ENCODE measurements around the gene SAP30BP.

The SAP30BP gene

GRCh38 chr17:75629157-75629556 is 38.0 kb upstream of the SAP30BP start:
- Histone ChIP-seq H3K9me3 (ENCODE audit: control insufficient read depth, insufficient read depth, low read length) (no peaks in the 10 kb centered on the region), H3K9ac (ENCODE audit: low read depth, low read length) (no peak overlapping the region), H3K4me1 (ENCODE audit: insufficient read depth, low read length) (peaks cover 10% of the 10 kb centered on the region), H3K36me3 (ENCODE audit: insufficient read depth, low read length) (no peaks in the 10 kb centered on the region; the same call in 1 of the 2 replicates)

GRCh38 chr17:75630071-75630917 is 36.8 kb upstream of the SAP30BP start:
- no peaks in the 10 kb centered on the region; the same call in 1 of the 2 replicates for H3K36me3 ChIP-seq (ENCODE audit: insufficient read depth, low read length)
- H3K4me1 ChIP-seq (ENCODE audit: insufficient read depth, low read length) = peaks cover 12% of the 10 kb centered on the region
- no peak overlapping the region for H3K9ac ChIP-seq (ENCODE audit: low read depth, low read length)
- no peaks in the 10 kb centered on the region for H3K9me3 ChIP-seq (ENCODE audit: control insufficient read depth, insufficient read depth, low read length)

GRCh38 chr17:75631353-75631752 is 35.8 kb upstream of the SAP30BP start:
- Histone ChIP-seq H3K4me1 (ENCODE audit: insufficient read depth, low read length) (peaks cover 12% of the 10 kb centered on the region), H3K9ac (ENCODE audit: low read depth, low read length) (no peak overlapping the region), H3K9me3 (ENCODE audit: control insufficient read depth, insufficient read depth, low read length) (no peaks in the 10 kb centered on the region), H3K36me3 (ENCODE audit: insufficient read depth, low read length) (no peaks in the 10 kb centered on the region; the same call in 1 of the 2 replicates)

- Histone ChIP-seq H3K9ac (ENCODE audit: low read depth, low read length) (no peak overlapping the region), H3K9me3 (ENCODE audit: control insufficient read depth, insufficient read depth, low read length) (no peaks in the 10 kb centered on the region), H3K4me1 (ENCODE audit: insufficient read depth, low read length) (peaks cover 12% of the 10 kb centered on the region), H3K36me3 (ENCODE audit: insufficient read depth, low read length) (no peaks in the 10 kb centered on the region; the same call in 1 of the 2 replicates)
These were observed 34.7 kb upstream of the SAP30BP start for GRCh38 chr17:75632428-75632827.

- Histone ChIP-seq H3K36me3 (ENCODE audit: insufficient read depth, low read length) (no peaks in the 10 kb centered on the region; the same call in 1 of the 2 replicates), H3K9ac (ENCODE audit: low read depth, low read length) (no peak within 1 kb of the TSS), H3K9me3 (ENCODE audit: control insufficient read depth, insufficient read depth, low read length) (no peaks in the 10 kb centered on the region), H3K4me1 (ENCODE audit: insufficient read depth, low read length) (peaks cover 12% of the 10 kb centered on the region)
These were observed 34.2 kb upstream of the SAP30BP start, which contains the start of gene SMIM5 for GRCh38 chr17:75632863-75633485. Gene SMIM5, plus strand, starts transcription at chr17:75633434. Its CDS starts 6,768 bp downstream, at chr17:75640202.

GRCh38 chr17:75633486-75634375 is 33.4 kb upstream of the SAP30BP start:
- H3K4me1 ChIP-seq (ENCODE audit: insufficient read depth, low read length) = peaks cover 12% of the 10 kb centered on the region
- H3K9me3 ChIP-seq (ENCODE audit: control insufficient read depth, insufficient read depth, low read length) = no peaks in the 10 kb centered on the region

GRCh38 chr17:75634376-75634740 is 32.8 kb upstream of the SAP30BP start:
- Histone ChIP-seq H3K4me1 (ENCODE audit: insufficient read depth, low read length) (peaks cover 12% of the 10 kb centered on the region), H3K36me3 (ENCODE audit: insufficient read depth, low read length) (no peaks in the 10 kb centered on the region; the same call in 1 of the 2 replicates), H3K9me3 (ENCODE audit: control insufficient read depth, insufficient read depth, low read length) (no peaks in the 10 kb centered on the region), H3K9ac (ENCODE audit: low read depth, low read length) (no peak overlapping the region)

More at GRCh38 chr17:75633486-75634375, 33.4 kb upstream of the SAP30BP start:
- Histone ChIP-seq H3K36me3 (ENCODE audit: insufficient read depth, low read length) (no peaks in the 10 kb centered on the region; the same call in 1 of the 2 replicates), H3K9ac (ENCODE audit: low read depth, low read length) (no peak overlapping the region)

- no peak overlapping the region for H3K9ac ChIP-seq (ENCODE audit: low read depth, low read length)
- no peaks in the 10 kb centered on the region for H3K9me3 ChIP-seq (ENCODE audit: control insufficient read depth, insufficient read depth, low read length)
- peaks cover 12% of the 10 kb centered on the region for H3K4me1 ChIP-seq (ENCODE audit: insufficient read depth, low read length)
- H3K36me3 ChIP-seq (ENCODE audit: insufficient read depth, low read length) = no peaks in the 10 kb centered on the region; the same call in 1 of the 2 replicates
These were observed 32.2 kb upstream of the SAP30BP start for GRCh38 chr17:75634754-75635609.

- Histone ChIP-seq H3K36me3 (ENCODE audit: insufficient read depth, low read length) (no peaks in the 10 kb centered on the region; the same call in 1 of the 2 replicates), H3K4me1 (ENCODE audit: insufficient read depth, low read length) (peaks cover 12% of the 10 kb centered on the region), H3K9ac (ENCODE audit: low read depth, low read length) (no peak overlapping the region), H3K9me3 (ENCODE audit: control insufficient read depth, insufficient read depth, low read length) (no peaks in the 10 kb centered on the region)
These were observed 31.4 kb upstream of the SAP30BP start for GRCh38 chr17:75635610-75636202.

- Histone ChIP-seq H3K9ac (ENCODE audit: low read depth, low read length) (no peak overlapping the region), H3K36me3 (ENCODE audit: insufficient read depth, low read length) (no peaks in the 10 kb centered on the region; the same call in 1 of the 2 replicates), H3K9me3 (ENCODE audit: control insufficient read depth, insufficient read depth, low read length) (no peaks in the 10 kb centered on the region), H3K4me1 (ENCODE audit: insufficient read depth, low read length) (peaks cover 12% of the 10 kb centered on the region)
These were observed 30.6 kb upstream of the SAP30BP start for GRCh38 chr17:75636381-75637142.

GRCh38 chr17:75637143-75637538 is 30.0 kb upstream of the SAP30BP start:
- H3K4me1 ChIP-seq (ENCODE audit: insufficient read depth, low read length) = peaks cover 12% of the 10 kb centered on the region
- H3K36me3 ChIP-seq (ENCODE audit: insufficient read depth, low read length) = no peaks in the 10 kb centered on the region; the same call in 1 of the 2 replicates
- no peak overlapping the region for H3K9ac ChIP-seq (ENCODE audit: low read depth, low read length)
- H3K9me3 ChIP-seq (ENCODE audit: control insufficient read depth, insufficient read depth, low read length) = no peaks in the 10 kb centered on the region

- H3K4me1 ChIP-seq (ENCODE audit: insufficient read depth, low read length) = peaks cover 13% of the 10 kb centered on the region
- H3K9me3 ChIP-seq (ENCODE audit: control insufficient read depth, insufficient read depth, low read length) = no peaks in the 10 kb centered on the region
- H3K9ac ChIP-seq (ENCODE audit: low read depth, low read length) = no peak overlapping the region
- H3K36me3 ChIP-seq (ENCODE audit: insufficient read depth, low read length) = no peaks in the 10 kb centered on the region; the same call in 1 of the 2 replicates
These were observed 29.6 kb upstream of the SAP30BP start for GRCh38 chr17:75637551-75637950.
